ENCODE results near the gene MC4R.

The MC4R gene

GRCh38 chr18:60327880-60328279 lies 44.7 kb downstream of the MC4R start:
- DNase-seq (ENCODE audit: low read depth in 2 of 2) = no peak

DNA sequence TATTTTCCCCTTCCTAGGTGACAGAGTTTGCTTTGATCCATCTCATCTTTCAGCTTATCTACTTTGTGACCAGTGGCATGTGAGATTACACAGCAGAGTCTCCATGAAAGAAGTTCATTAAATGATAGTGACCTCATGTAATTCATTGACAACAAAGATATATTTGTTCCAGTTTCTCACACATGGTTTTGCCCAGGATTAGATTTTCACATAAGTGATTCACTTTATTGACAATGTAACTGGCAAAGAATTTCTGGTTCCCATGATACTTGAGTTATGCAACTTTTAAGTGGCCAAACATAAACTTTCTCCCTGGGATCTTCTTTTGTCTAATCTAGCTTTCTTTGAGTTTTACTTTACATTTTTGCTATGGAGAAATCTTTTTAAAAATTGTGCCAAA lies 50.0 kb downstream of the MC4R start:
- no peak for DNase-seq (ENCODE audit: low read depth in 2 of 2)
